Measurements from ENCODE around the gene OOEP. TPM values are rescaled to one million over a fixed set of nuclear protein-coding genes. Genes with fewer than 3 reads are reported as not detected.
"Not testable (repeated sequence)": the region's sequence is repeated elsewhere in the genome, so short reads cannot be mapped to it uniquely, and the experiment has no call there.

OOEP gene
- total RNA-seq: not detected

DNA sequence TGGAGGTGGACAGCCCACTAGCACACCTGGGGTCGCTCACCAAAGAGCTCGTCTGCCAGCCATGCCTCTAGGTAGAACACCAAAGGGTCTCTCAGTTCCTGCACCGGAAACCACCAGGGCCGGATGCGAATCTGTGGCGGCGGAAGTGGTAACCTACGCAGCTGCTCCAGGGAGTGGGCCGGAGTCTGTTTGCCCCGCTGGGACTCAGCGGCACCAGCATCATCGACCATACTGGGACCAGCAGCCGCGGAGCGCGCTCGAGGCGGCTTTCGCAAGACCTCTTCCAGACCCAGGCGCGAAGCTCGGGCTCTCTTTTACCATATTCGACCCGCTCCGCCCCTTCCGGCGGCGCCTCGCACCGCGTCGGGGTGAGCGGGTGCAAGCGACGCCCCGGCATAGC lies at the start of gene OOEP:
OOEP (minus strand) TSS at position 335 of the 400 bp plus-strand sequence; CDS start at position 230, 105 bp downstream.
- no peak for DNase-seq (ENCODE audit: low spot score)

DNA sequence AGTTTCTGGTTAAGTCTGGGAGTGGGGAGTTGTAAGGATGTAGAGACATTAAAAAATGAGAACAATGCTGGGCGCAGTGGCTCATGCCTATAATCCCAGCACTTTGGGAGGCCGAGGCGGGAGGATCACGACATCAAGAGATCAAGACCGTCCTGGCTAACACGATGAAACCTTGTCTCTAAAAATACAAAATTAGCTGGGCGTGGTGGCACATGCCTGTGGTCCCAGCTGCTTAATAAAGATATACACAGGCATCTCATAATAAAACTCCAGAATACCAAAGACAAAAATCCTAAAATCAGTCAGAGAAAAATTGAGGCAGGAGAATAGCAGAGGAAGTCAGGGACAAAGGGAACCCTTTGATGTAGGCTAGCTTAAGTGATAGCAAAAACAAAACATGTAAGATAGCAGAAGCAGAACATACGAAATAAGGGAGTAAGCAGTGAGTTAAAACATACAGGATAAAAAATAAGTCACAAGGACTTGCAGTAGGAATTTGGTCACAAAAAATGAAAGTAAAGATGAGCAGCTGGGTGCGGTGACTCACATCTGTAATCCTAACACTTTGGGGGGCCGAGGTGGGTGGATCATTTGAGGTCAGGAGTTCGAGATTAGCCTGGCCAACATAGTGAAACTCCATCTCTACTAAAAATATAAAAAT lies 48.5 kb upstream of the OOEP start:
- no peak for DNase-seq (ENCODE audit: low spot score)

DNA sequence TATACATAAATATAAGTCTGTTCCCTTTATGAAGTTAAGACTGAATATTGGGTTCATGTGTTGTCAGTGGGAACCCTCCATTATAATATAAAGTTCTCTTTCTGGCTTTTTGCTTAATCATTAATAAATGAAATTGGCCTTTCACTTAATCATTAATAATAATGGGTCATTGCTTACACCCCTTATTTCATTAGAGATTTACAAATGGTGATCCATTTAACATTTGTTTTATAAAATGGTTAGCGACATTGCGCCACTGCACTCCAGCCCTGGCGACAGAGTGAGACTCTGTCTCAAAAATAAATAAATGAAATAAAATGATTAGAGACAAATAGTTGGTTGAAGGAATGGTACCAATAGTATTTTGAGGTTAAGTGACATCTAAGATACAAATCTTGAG lies 43.4 kb upstream of the OOEP start:
- DNase-seq (ENCODE audit: low spot score): no peak

DNA sequence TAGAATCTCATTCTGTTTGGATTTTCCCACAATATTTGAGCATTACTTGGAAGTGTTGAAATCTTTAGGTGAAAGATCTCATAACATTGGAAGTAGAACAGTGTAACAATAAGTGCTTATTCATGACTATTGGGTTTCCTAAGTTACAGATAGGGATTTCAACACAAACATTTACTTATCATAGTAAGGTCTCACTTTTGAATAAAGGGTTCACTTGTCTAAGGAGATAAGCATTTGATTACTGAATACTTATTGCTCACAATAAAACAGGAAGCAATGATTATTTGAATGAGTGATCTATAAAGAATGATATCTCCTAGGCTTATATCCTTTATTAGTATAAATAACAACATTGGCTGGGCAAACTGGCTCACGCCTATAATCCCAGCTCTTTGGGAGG lies 39.7 kb upstream of the OOEP start:
- DNase-seq (ENCODE audit: low spot score): no peak

DNA sequence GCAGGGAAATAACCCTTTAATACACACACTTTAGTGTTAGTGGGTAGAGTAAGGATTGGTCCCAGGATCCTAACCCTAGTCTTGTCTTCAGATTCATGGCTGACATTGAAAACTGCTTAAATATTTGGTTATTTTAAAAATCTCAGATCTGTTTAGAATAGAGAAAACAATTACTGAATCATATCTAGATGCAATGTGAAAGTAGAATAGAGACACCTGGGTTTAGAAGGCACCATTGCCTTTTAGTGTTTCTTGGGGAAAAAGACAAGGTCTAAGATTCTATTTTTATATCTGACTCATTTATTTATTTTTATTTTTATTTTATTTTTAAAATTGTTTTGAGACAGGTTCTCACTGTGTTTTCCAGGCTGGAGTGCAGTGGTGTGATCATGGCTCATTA lies 31.0 kb upstream of the OOEP start:
- no peak for DNase-seq (ENCODE audit: low spot score)

DNA sequence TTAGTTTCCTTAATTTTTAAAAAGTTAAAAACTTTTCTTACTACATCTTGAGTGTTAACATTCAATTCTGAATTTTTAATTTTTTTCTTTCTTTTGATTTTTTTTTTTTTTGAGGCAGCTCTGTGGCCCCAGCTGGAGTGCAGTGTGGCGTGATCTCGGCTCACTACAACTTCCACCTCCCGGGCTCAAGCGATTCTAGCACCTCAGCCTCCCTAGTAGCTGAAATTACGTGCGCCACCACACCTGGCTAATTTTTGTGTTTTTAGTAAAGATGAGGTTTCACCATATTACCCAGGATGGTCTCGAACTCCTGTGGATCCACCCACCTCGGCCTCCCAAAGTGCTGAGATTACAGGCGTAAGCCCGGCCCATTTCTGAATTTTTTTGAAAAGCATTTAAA lies 26.2 kb upstream of the OOEP start:
- no peak for DNase-seq (ENCODE audit: low spot score)

DNA sequence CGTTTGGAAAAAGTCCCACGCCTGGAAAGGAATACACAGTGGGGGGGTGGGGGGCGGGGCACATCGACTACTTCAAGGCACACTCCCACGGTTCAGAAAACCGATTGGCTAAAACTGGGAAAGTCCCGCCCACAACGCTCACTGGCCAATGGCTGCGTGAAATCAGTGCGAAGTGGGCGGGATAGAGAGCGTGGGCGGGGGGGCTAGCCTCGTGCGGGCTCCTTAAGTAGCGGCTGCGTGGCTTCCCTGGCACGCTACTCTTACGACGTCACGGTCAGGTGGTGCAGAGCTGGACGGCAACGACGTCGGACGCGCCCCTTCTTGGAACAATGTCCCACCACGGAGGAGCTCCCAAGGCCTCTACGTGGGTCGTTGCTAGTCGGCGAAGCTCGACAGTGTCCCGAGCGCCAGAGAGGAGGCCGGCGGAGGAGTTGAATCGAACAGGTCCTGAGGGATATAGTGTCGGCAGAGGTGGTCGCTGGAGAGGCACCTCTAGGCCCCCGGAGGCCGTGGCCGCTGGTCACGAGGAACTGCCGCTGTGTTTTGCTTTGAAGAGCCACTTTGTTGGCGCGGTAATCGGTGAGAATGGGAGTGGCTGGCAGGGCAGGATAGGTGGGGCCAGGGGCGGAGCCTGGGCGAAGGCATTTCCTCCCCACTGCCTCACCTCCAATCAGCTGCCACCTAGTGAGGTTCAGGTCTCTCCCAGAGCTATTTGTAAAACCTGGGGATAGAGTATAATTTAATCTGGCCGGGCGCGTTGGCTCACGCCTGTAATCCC lies 25.1 kb upstream of the OOEP start, which contains the start of gene DDX43:
DDX43 (plus strand) TSS at position 252 of the 778 bp plus-strand sequence; CDS start at position 330, 78 bp downstream.
- DNase-seq (ENCODE audit: low spot score): peak; percentile 60

DNA sequence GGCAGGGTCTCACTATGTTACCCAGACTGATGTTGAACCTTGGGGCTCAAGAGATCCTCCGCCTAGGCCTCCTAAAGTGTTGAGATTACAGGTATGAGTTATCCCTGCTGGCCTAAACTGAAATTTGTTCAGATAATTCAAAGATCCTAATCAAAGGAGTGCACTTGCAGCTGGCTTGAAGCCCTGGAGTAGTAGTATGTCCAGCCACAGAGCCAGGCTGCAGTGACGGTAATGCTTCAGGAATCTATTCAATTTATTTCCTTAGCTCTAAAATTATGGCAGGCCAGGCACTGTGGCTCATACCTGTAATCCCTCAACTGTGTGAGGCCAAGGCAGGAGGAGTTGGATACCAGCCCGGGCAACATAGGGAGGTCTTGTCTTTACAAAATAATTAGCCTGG lies 23.6 kb upstream of the OOEP start:
- DNase-seq (ENCODE audit: low spot score): no peak

DNA sequence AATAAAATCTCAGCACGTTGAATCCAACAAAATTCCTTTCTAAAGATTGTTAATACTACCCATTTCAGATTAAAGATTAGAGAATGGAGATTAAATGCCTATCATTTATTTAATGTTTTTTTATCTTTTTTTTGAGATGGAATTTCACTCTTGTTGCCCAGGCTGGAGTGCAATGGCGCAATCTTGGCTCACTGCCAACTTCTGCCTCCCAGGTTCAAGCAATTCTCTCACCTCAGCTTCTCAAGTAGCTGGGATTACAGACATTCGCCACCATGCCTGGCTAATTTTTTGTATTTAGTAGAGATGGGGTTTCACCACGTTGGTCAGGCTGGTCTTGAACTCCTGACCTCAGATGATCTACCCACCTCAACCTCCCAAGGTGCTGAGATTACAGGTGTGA lies 22.5 kb upstream of the OOEP start:
- DNase-seq (ENCODE audit: low spot score): not testable (repeated sequence)

DNA sequence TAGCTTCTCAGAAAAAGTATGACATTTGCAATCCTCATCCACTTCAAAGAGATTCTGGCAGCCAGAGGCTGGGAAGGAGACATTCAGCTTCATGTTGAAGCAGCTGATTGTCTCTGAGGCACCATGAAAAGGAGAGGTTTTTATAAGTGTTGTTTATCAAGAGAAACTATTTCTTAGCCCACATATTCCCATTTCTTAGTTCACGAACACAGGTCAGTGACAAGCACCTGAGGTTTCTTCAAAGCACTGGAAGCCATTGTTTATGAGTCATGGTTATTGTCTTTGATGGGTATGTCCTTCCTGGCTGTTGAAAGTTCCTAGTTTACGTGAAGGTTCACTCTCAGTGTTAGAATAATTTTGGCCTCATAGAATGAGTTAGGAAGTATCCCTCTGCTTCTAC lies 22.0 kb upstream of the OOEP start:
- no peak for DNase-seq (ENCODE audit: low spot score)

DNA sequence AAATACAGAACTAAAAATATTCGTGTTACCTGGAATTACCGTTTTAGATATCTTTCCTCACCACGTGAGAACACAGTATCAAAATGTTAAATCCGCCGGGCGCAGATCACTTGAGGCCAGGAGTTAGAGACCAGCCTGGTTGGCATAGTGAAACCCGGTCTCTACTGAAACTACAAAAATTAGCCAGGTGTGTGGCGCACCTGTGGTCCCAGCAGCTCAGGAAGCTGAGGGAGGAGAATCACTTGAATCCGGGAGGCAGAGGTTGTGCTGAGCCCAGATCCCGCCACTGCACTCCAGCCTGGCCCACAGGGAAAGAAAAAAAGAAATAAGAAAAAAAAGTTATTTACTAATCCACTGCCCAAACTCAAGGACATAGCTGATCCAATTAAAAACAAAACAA lies 20.2 kb upstream of the OOEP start:
- DNase-seq (ENCODE audit: low spot score): no peak

DNA sequence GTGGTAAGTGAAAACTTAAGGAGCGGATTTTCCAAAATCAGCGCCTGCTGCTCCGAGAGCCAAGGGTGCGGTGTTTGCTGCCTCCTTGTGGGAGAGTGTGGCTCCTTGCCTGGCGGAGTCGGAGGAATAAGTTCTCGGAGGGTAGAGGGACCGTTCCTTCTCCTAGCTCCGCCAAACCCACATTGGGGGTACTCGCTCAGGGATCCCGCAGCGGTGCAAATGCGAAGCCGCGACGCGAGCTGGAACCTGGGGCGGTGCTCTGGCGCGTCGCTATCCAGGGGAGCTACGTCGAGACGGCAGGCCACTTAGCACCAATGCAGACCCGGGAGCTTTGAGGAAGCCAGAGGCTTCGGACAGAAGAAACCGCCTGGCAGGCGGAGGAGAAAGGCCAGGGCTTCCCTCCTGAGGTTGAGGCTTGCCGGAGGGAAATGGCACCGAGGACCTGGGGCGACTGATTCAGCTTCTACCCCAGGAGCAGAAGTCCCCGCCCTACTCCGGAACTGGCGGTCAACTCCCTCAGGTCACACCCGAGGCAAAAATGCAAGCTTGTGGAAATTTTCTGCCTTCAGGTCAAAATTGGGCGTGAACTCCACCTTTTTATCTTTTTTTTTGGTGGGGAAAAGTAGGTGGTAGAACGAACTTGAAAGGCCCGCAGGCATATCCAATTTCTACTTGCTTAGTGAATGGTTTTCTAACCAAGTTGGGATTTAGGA lies 19.3 kb upstream of the OOEP start:
- peak; percentile 55 for DNase-seq (ENCODE audit: low spot score)

DNA sequence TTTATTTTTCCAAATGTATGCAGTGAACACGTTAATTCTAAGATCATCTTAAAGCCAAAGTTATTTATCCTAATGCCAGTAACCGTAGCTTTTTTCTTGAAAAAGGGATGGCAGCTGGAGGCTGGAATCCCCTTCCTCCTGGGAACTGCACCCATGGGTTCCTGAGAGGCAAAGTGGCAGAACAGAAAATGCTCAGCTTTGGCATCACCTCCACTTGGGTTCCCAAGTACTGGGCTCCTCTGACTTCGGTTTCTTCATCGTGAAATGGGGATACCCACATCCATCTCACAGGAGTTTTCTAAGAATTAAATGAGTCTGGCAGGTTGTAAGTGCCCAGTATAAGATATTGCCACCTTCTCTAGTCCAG lies 18.7 kb upstream of the OOEP start:
- DNase-seq (ENCODE audit: low spot score): no peak

DNA sequence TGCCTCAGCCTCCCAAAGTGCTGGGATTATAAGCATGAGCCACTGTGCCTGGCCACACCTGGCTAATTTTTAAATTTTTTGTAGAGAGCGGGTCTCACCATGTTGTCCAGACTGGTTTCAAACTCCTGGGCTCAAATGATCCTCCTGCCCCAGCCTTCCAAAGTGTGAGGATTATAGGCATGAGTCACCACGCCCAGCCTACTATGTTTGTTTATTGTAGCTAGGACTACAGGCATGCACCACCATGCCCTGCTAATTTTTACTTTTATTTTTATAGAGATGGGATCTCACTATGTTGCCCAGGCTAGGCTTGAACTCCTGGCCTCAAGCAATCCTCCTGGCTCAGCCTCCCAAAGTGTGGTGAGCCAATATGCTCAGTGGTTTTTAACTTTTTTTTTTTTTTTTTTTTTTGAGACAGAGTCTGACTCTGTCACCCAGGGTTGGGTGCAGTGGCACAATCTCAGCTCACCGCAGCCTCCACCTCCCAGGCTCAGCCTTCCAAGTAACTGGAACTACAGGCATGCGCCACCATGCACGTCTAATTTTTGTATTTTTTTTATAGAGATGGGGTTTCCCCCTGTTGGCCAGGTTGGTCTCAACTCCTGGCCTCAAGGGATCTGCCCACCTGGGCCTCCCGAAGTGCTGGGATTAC lies 12.9 kb upstream of the OOEP start:
- no peak for DNase-seq (ENCODE audit: low spot score)

DNA sequence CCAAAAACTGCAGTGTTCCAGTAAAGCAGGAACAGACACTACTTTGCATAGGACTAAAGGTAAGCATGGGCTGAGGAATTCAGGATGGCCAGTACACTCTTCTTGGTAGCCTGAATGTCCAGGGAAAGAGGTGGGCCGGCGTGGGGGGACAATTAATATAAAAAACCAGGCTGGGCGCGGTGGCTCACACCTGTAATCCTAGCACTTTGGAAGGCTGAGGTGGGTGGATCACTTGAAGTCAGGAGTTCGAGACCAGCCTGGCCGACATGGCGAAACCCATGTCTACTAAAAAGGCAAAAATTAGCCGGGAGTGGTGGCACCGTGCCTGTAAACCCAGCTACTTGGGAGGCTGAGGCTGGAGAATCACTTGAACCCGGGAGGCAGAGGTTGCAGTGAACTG lies 11.8 kb upstream of the OOEP start:
- not testable (repeated sequence) for DNase-seq (ENCODE audit: low spot score)

DNA sequence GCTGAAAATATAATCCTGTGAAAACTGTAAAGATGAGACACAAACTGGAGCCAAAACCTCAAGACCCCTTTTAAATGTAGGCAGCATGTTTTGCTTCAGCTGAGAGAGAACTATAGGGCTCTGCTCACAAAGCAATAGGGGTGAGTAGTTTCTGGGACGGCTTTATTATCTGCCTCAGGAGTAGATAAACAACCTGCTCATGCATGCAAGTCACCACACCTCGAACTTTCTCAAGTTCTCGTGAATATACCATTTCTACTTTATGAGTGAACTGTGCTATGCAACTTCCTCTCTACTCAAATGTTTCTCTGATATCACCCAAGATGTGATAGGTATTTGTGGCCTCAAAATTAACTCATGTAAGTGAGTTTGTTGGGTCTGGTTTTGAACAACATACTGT lies 7.5 kb upstream of the OOEP start:
- DNase-seq (ENCODE audit: low spot score): no peak

DNA sequence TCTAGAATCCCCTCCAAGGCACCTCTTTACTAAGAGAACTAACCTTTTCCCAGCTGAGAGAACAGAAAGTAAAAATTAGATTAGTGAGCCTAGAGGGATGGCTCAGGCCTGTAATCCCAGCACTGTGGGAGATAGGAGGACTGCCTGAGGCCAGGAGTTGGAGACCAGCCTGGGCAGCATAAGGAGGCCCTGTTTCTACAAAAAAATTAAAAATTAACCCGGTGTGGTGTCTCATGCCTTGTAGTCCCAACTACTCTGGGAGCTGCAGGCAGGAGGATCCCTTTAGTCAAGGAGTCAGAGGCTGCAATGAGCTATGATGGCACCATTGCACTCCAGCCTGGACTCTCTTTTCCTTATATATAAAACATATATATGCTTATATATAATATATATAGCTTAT lies 5.5 kb upstream of the OOEP start:
- no peak for DNase-seq (ENCODE audit: low spot score)

DNA sequence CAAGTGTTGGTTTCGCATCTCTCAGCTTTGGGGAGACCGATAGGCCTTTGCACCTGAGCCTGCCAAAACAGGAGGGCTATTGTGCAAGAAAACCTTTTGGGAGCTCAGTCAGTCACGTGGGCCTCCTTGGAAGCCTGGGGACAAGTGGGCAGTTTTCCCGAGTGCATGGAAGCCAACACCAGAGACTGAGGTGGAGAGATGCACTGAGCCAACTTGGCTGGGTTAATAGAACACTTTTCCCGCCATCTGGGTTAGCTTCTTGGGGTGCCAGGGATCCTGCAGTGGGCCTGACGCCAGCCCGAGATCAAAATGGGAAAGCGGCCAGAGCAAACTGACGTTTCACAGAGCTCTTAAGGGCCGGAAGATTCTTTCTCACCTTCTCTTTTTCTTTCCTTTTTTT lies 2.8 kb upstream of the OOEP start:
- no peak for DNase-seq (ENCODE audit: low spot score)

DNA sequence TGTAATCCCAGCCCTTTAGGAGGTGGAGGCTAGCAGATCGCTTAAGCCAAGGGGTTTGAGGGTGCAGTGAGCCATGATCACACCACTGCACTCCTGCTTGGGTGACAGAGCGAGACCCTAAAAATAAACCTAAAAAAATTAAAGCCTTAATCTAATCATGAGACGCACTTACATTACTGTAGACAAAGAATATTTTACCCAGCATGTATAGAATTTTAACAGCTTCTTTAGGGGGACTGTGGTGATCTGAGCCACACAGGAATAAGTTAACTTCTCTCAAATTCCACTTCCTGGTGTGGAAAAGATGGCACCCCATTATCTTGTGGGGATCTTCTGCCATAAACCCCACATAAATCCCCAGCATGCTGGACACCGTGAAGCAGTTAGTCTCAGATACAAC lies 2.3 kb upstream of the OOEP start:
- DNase-seq (ENCODE audit: low spot score): no peak

DNA sequence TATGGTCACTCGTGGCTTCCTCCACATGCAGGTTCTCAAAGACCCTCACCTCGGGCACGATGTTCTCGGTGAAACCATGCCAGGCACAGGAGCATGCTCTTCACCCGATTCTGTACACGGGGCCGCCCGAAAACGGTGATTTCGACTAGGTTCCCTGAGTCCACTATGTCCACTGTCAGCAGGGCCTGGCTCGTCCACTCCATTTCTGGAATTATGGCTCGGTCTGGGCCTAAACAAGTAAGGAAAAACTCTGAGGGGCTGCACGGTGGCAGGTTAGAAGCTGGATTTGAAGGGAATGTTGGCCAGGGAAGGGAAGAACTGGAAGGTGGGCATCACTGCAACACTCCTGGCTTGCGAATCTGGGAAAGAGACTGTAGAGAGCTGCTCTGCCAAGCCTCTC lies 540 bp downstream of the OOEP start:
- DNase-seq (ENCODE audit: low spot score): no peak

DNA sequence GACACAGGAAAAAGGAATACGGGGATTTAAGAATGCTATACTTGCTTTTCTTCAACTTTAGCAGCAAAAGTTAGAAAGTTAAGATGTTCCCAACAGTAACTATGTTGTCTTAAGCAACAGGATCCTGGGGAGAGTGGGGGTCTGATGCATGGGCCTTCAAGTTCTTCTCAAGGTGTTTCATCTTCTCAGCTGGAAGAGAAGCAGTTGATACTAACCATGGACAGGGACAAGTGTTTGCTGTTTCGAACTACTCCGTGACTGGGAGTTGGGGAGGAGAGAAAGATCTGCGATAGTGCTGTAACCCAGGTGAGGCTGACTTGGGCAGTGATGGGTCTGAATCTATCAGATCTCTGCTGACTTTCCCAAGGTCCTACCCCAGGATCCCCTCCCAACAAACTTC lies 1.0 kb downstream of the OOEP start:
- no peak for DNase-seq (ENCODE audit: low spot score)

DNA sequence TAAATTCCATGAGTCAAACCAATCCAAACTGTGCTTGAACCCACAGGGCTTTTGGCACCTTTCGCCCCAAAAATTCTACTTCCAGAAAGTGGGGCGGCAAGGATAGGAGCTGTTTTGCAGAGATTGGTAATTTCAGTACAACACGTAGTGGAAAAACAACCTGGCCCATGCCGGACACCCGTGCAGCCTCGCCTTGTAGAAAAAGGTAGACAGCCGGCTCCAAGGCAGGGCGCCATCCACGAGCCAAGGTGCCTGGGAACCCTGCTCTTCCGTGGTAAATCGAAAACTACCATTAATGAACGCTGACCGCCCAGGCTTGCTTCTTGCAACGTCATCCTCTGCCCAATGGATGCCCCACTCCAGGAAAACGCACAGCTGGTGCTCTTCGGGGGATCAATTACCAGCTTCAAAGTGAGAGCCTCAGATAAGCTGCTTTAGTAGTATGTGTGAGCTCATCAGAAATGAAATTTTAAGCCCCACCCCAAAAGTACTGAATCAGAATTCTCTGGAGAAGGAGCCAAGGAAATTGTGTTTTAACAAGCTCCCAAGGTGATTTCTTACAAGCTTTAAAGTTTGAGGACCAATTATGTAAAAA lies 1.8 kb downstream of the OOEP start:
- DNase-seq (ENCODE audit: low spot score): no peak

Data from ureter (tissue), 1 donor.